ENCODE measurements around the gene DLK1.

Gene DLK1

DNA sequence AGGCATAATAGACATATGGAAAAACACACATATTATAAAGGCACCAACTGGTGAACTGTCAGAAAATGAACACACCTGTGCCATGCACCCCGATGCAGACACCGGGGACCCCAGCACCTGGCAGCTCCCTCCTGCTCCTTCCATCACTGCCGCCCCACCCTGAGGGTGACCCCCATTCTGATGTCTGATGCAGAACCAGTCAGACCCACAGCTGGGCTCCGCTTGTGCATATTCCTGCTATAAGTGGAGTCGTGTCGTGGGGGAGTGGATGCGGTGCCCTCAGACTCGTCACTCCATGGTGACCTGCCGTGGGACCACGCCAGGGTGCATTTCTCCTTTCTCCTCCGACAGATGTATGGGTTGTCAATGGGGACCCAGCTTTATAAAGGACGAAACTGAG lies 53.6 kb downstream of the DLK1 start:
- DNase-seq = no peak

DNA sequence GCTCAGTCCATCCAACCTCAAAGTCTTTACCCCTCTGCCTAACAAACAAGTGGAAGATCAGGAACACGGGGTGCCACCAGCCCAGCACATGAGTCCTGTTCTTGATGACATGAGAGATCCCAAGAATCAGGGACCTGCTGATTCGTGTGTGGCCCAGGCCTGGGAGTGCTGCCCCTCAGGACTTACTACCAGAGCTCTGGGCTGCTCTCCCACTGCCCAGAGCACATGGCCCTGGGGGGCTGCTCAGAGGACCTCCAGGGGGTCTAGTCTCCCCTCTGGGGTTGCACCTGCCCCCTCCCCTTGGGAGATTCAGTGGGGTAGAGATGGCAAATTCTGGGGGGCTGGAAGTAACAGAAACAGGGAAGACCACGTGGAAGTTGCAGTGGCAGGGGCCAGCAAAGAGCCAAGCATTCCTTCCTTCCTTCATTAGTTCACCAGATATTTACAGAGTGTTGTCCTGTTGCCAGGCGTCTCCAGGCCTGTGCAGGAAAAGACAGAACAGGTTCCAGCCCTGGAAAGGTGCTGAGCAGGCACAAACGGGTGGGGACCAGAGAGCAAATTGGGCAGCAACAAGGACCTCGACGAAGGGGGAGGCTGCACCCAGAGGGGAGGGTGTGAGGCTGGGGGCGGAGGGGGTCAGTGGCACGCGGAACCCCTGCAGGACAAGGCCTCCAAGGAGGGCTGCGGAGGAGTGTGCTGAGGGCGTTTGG lies 54.1 kb downstream of the DLK1 start:
- no peak for DNase-seq

DNA sequence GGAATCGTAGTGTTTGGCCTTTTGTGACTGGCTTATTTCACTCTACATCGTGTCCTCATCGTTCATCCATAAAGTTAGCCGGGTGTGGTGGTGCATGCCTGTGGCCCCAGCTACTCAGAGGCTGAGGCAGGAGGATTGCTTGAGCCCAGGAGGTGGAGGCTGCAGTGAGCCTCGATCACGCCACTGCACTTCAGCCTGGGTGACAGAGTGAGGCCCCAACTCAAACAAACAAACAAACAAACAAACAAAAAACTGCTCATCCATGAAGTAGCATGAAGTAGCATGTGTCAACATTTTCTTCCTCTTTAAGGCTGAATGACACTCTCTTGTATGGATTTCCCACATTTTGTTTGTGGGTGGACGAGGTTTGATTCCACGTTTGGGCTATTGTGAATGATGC lies 55.3 kb downstream of the DLK1 start:
- DNase-seq = no peak

DNA sequence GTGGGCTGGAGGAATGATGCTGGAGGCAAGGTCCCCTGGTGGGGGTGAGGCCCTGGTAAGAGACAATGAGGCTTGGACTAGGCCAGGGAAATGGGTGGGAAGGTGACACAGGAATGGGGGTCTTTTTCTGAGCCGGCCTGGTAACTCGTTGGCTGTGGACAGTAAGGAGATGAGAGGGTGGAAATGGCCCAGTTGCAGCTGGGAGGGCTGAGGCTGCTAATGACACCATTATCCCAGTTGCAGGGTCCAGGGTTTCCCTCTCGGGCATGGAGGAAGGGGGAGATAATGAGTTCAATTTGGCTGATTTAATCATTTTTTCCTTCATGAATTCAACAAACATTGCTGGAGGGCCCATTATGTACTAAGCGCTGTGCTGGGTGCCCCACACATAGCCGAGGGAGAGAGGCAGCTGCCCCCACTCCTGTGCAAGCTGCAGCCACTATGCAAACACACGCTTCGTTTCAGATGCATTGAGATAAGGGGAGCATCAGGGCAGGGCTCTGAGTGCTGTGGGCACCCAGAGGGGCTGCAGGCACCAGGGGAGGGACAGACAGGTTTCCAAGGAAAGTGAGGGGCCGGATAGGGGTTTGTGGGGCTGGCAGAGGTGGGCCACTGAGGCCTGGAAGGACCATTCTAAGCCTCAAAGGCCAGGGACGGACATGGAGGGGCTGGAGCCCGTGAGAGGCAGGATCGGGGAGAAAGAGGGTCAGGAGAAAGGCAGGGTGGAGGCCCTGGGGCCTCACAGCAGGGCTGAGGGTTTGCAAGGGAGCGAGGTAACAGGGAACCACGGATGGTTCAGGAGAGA lies 56.0 kb downstream of the DLK1 start:
- no peak for DNase-seq

DNA sequence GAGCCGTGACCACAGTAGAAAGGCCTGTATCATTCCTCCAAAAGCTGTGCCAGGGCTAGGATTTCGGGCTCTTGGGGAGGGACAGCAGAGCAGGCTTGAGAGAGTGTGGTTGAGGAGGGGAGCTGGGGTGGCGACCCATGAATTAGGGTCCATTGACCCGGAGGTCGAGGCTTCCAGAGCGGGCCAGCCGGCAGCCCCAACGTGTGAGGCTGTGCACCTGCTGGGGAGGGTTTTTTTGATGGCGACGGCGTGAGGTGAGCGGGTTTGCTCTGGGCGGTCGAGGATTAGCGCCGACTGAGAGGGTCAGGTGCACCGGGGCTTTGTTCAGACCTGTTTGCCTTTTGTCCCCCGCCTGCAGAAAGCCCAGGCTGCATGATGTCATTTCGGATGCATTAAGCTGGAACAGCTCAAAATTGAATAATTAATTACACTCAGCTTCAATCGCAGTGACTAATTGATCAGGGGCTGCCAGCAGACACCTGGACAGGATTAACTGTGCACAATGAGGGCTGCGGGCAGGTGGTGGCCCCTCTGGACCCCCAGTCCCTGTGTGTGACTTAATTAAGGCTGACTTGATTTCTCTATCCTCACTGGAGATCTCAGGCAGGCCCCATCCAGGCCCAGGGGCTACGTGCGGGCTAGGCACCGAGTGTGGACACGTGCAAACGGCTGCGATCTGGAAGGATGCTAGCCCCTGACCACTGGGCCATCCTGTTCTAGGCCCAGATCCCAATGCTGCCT lies 57.1 kb downstream of the DLK1 start:
- DNase-seq = no peak

DNA sequence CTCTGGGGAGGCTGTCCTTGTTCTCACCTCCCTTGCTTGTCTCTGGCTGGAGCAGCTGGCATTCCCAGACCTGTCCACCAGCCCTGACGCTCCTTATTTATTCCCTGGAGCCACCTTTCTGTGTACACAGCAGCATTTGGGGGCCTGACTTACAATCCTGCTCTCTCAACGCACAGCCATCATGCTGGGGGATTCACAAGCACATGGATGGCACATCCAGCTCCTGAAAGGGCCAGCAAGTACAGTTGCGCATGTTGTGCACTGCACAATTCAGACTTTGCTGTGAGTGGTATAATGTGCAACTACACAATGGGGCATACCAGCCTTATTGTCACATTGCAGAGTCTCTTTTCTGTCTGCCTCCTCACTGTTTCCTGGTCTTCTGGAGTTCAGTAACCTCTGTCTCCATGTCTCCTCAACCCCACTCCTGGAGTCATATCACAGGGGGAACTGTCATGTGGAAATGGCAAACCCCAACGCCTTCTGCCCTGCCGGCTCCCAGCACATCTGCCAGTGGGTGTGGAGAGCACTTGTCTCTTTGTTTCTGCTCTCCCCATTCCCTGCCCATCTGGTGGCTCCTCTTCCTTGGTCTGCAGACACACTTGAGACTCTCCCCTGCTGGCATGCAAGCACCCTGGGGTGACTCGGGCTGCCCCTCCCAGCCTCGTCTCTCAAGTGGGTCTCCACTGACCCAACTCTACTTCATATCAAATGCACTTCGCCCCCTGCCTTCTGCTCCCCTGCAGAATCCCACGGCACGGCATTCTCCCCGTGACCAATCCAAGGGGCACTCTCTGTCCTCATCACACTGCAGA lies 58.0 kb downstream of the DLK1 start:
- no peak for DNase-seq

DNA sequence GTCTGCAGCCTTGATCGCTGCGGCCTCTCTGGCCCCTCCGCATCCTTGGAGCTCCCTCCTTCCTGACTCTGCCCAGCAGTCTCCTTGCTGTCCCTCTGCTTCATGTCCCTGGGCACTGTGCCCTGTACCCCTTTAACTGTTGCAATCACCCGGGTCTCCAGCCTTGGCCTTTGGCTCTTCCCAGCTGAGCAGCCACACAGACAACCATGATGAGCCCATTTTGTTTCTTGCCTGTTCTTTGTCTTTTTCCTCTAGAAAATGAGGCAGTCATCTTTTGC lies 58.6 kb downstream of the DLK1 start:
- DNase-seq = no peak

DNA sequence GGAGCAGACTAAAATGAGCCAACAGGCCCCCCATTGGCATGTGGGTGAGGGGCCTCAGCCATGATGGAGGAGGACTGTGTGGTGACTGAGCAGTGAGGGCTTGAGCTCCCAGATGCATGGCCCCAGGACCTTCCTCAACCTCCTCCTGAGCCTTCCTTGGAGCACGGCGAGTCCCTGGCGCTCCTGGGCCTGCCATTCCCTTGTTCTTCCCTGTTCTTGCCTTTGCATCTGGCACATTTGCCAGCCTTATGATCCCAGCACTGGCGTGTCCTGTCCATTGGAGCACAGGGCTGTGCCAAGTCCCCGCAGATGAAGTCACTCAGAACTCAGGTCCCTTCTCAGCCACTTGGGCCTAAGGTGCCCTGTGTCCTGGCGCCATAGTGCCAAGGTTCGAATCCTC lies 58.9 kb downstream of the DLK1 start:
- DNase-seq = no peak

DNA sequence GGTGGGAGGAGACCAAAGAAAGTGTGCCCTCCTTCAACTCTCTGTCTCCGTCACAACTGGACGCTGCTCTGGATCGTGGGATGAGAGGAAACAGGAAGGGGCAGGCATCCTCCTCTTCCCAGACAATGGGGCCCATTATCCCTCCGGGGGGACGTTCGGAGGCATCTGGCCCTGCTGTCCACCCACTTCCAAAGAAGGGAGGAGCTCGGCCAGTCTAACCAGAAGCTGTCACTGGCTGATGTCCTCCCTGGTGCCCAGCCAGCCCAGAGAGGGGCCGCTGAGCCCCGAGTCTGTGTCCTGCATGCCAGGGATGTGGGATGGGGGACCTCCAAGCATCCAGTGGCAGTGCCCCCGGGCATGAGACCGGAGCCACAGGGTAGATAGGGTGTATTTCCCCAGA lies 59.4 kb downstream of the DLK1 start:
- peak; percentile 43 for DNase-seq

DNA sequence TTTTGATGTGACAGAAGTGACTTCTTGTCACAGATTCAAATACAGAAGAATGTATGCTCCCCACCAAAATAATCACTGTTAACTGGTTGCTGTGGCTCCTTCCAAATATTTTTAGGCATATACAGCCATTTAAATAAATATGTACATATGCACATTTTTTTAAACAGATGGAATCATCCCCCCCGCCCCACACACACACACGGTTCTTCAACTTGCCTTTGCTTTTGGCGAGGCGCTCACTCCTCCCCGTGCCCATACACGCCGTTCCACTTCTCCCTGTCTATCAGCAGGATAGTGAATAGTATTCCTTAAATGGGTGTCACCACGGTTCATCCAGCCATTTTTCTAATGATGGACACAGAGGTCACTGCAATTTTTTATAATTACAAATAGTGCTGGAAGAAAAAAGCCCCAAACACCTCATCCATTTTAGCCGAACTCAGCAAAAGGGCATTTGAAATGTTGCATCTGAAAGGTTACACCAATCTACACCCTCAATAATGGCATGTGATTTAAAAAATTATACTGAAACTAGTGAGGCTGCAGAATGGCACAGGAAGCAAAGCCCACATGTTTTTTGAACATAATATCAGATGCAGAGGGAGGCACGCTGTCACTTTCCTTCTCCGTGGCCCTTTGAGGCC lies 60.0 kb downstream of the DLK1 start:
- no peak for DNase-seq

DNA sequence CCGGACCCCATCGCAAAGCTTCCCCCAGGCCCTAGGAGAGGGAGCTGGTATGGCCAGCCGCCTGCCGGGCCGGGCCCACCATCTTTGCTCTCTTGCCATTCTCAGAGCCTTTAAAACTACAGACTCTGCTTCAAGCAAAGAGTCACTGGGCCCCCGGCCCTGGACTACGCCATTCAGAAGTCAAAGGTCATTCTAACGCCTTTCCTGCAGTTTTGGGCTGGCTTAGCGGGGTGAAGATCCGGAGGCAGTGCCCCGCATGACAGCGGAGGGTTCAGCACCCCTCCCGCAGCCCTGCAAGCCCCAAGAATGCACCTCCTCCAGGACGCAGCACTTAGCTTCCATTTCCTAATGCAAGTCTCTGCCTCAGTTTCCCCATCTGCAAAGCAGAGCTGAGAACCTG lies 61.0 kb downstream of the DLK1 start:
- DNase-seq = no peak

Data from midbrain (tissue), 1 donor.